ENCODE data around the gene PNPLA5. TPM values are rescaled to one million over a fixed set of nuclear protein-coding genes. Genes with fewer than 3 reads are reported as not detected.
"Not testable (repeated sequence)": the region's sequence is repeated elsewhere in the genome, so short reads cannot be mapped to it uniquely, and the experiment has no call there.

Gene PNPLA5
- total and polyA plus RNA-seq, 4 donors, result not detected

GRCh38 chr22:43904412-43904811, 12.6 kb upstream of the PNPLA5 start:
- not testable (repeated sequence) for H3K9ac ChIP-seq (ENCODE audit: low read depth in 1 of 2, low read length in 2 of 2); H3K9me3 ChIP-seq (ENCODE audit: control insufficient read depth in 4 of 4, low read length in 3 of 4); DNase-seq (ENCODE audit: low spot score); H3K27me3 ChIP-seq (ENCODE audit: control insufficient read depth in 4 of 4, insufficient read depth in 4 of 4, low read length in 3 of 4); H3K4me1 ChIP-seq (ENCODE audit: control insufficient read depth in 4 of 4, insufficient read depth in 4 of 4, low read length in 3 of 4); H3K4me3 ChIP-seq (ENCODE audit: low read depth in 1 of 3, low read length in 3 of 3); H3K36me3 ChIP-seq (ENCODE audit: control insufficient read depth in 4 of 4, insufficient read depth in 3 of 4, low read depth in 1 of 4, low read length in 3 of 4); H3K27ac ChIP-seq (ENCODE audit: low read depth in 1 of 2, low read length in 2 of 2)
- TF ChIP-seq RAD21 (IDR thresholded peaks at IDR 0.05), result peak in 1 of 2 donors; percentile 33
- TF ChIP-seq, protein P1, sequence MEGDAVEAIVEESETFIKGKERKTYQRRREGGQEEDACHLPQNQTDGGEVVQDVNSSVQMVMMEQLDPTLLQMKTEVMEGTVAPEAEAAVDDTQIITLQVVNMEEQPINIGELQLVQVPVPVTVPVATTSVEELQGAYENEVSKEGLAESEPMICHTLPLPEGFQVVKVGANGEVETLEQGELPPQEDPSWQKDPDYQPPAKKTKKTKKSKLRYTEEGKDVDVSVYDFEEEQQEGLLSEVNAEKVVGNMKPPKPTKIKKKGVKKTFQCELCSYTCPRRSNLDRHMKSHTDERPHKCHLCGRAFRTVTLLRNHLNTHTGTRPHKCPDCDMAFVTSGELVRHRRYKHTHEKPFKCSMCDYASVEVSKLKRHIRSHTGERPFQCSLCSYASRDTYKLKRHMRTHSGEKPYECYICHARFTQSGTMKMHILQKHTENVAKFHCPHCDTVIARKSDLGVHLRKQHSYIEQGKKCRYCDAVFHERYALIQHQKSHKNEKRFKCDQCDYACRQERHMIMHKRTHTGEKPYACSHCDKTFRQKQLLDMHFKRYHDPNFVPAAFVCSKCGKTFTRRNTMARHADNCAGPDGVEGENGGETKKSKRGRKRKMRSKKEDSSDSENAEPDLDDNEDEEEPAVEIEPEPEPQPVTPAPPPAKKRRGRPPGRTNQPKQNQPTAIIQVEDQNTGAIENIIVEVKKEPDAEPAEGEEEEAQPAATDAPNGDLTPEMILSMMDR (IDR thresholded peaks at IDR 0.05; ENCODE audit: low read depth, low read length, missing input control), result peak; percentile 17
- 29% methylated on average over 12 of the region's 12 CpGs for WGBS

- H3K4me3 ChIP-seq (ENCODE audit: low read depth in 1 of 3, low read length in 3 of 3); H3K27me3 ChIP-seq (ENCODE audit: control insufficient read depth in 4 of 4, insufficient read depth in 4 of 4, low read length in 3 of 4); H3K27ac ChIP-seq (ENCODE audit: low read depth in 1 of 2, low read length in 2 of 2); H3K36me3 ChIP-seq (ENCODE audit: control insufficient read depth in 4 of 4, insufficient read depth in 3 of 4, low read depth in 1 of 4, low read length in 3 of 4); H3K9ac ChIP-seq (ENCODE audit: low read depth in 1 of 2, low read length in 2 of 2); H3K4me1 ChIP-seq (ENCODE audit: control insufficient read depth in 4 of 4, insufficient read depth in 4 of 4, low read length in 3 of 4); H3K9me3 ChIP-seq (ENCODE audit: control insufficient read depth in 4 of 4, low read length in 3 of 4): not testable (repeated sequence)
- 76% methylated on average over 12 of the region's 12 CpGs for WGBS
- DNase-seq (ENCODE audit: low spot score), result peak; percentile 55
Observed at GRCh38 chr22:43903033-43903432, 11.2 kb upstream of the PNPLA5 start.

DNA sequence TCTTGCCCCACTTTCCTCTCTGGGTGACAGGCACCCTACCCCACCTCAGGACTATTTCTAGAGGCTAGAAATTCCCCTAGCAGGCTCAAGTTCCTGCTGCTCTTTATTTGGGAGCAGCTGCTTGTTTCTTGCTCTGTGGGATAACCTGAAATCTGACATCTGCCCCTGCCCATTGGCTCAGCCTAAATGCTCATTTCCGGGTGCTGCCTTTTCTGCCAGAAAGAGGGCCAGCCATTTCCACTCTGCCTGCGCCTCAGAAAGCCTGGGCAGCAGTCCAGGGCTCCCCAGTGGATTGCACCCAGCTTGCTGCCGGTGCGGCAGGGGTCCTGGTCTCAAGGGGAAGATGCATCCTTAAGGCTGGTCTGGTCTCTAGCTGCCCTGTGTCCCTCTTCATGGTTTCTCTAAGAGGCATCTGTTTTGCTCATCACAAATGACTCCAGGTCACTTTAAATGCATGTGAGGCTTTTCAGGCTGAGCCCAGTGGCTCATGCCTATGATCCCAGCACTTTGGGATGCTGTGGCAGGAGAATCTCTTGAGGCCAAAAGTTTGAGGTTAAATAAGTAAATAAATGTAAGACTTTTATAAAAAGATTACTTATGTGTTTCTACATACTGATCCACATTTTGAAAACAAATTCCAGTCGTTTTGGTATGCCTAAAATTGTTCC, 10.3 kb upstream of the PNPLA5 start:
- no peaks in the 10 kb centered on the region for H3K9me3 ChIP-seq (ENCODE audit: control insufficient read depth in 4 of 4, low read length in 3 of 4)
- no peak for DNase-seq (ENCODE audit: low spot score)
- no peak for TF ChIP-seq JUND (IDR thresholded peaks at IDR 0.05)
- TF ChIP-seq HNF4A (conservative IDR thresholded peaks at IDR 0.05), result no peak
- no peaks in the 10 kb centered on the region for H3K36me3 ChIP-seq (ENCODE audit: control insufficient read depth in 4 of 4, insufficient read depth in 3 of 4, low read depth in 1 of 4, low read length in 3 of 4)
- 66% methylated on average over 5 of the region's 5 CpGs for WGBS
- H3K27me3 ChIP-seq (ENCODE audit: control insufficient read depth in 4 of 4, insufficient read depth in 4 of 4, low read length in 3 of 4), result no peaks in the 10 kb centered on the region
- H3K27ac ChIP-seq (ENCODE audit: low read depth in 1 of 2, low read length in 2 of 2), result no peak overlapping the region
- H3K4me1 ChIP-seq (ENCODE audit: control insufficient read depth in 4 of 4, insufficient read depth in 4 of 4, low read length in 3 of 4), result peaks cover 0 to 17% (median 10%) of the 10 kb centered on the region in 4 donors
- no peak overlapping the region for H3K4me3 ChIP-seq (ENCODE audit: low read depth in 1 of 3, low read length in 3 of 3)
- no peak overlapping the region for H3K9ac ChIP-seq (ENCODE audit: low read depth in 1 of 2, low read length in 2 of 2)

GRCh38 chr22:43900206-43900605, 8.4 kb upstream of the PNPLA5 start:
- H3K36me3 ChIP-seq (ENCODE audit: control insufficient read depth in 4 of 4, insufficient read depth in 3 of 4, low read depth in 1 of 4, low read length in 3 of 4), result no peaks in the 10 kb centered on the region
- no peaks in the 10 kb centered on the region for H3K9me3 ChIP-seq (ENCODE audit: control insufficient read depth in 4 of 4, low read length in 3 of 4)
- no peak overlapping the region for H3K4me3 ChIP-seq (ENCODE audit: low read depth in 1 of 3, low read length in 3 of 3)
- WGBS, result 68% methylated on average over 7 of the region's 7 CpGs
- no peak overlapping the region for H3K27ac ChIP-seq (ENCODE audit: low read depth in 1 of 2, low read length in 2 of 2)
- H3K9ac ChIP-seq (ENCODE audit: low read depth in 1 of 2, low read length in 2 of 2), result no peak overlapping the region
- no peak for TF ChIP-seq HNF4G (IDR thresholded peaks at IDR 0.05)
- TF ChIP-seq, protein P2, sequence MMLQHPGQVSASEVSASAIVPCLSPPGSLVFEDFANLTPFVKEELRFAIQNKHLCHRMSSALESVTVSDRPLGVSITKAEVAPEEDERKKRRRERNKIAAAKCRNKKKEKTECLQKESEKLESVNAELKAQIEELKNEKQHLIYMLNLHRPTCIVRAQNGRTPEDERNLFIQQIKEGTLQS (IDR thresholded peaks at IDR 0.05), result no peak
- TF ChIP-seq, protein P3, sequence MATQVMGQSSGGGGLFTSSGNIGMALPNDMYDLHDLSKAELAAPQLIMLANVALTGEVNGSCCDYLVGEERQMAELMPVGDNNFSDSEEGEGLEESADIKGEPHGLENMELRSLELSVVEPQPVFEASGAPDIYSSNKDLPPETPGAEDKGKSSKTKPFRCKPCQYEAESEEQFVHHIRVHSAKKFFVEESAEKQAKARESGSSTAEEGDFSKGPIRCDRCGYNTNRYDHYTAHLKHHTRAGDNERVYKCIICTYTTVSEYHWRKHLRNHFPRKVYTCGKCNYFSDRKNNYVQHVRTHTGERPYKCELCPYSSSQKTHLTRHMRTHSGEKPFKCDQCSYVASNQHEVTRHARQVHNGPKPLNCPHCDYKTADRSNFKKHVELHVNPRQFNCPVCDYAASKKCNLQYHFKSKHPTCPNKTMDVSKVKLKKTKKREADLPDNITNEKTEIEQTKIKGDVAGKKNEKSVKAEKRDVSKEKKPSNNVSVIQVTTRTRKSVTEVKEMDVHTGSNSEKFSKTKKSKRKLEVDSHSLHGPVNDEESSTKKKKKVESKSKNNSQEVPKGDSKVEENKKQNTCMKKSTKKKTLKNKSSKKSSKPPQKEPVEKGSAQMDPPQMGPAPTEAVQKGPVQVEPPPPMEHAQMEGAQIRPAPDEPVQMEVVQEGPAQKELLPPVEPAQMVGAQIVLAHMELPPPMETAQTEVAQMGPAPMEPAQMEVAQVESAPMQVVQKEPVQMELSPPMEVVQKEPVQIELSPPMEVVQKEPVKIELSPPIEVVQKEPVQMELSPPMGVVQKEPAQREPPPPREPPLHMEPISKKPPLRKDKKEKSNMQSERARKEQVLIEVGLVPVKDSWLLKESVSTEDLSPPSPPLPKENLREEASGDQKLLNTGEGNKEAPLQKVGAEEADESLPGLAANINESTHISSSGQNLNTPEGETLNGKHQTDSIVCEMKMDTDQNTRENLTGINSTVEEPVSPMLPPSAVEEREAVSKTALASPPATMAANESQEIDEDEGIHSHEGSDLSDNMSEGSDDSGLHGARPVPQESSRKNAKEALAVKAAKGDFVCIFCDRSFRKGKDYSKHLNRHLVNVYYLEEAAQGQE (IDR thresholded peaks at IDR 0.05), result no peak
- TF ChIP-seq FOXA1 (IDR thresholded peaks at IDR 0.05), result no peak
- TF ChIP-seq, protein P4, sequence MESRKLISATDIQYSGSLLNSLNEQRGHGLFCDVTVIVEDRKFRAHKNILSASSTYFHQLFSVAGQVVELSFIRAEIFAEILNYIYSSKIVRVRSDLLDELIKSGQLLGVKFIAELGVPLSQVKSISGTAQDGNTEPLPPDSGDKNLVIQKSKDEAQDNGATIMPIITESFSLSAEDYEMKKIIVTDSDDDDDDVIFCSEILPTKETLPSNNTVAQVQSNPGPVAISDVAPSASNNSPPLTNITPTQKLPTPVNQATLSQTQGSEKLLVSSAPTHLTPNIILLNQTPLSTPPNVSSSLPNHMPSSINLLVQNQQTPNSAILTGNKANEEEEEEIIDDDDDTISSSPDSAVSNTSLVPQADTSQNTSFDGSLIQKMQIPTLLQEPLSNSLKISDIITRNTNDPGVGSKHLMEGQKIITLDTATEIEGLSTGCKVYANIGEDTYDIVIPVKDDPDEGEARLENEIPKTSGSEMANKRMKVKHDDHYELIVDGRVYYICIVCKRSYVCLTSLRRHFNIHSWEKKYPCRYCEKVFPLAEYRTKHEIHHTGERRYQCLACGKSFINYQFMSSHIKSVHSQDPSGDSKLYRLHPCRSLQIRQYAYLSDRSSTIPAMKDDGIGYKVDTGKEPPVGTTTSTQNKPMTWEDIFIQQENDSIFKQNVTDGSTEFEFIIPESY (IDR thresholded peaks at IDR 0.05), result no peak
- TF ChIP-seq FOXA2 (IDR thresholded peaks at IDR 0.05), result no peak
- TF ChIP-seq RXRA (IDR thresholded peaks at IDR 0.05), result no peak
- TF ChIP-seq TAF1 (conservative IDR thresholded peaks at IDR 0.05), result no peak
- peaks cover 0 to 17% (median 10%) of the 10 kb centered on the region in 4 donors for H3K4me1 ChIP-seq (ENCODE audit: control insufficient read depth in 4 of 4, insufficient read depth in 4 of 4, low read length in 3 of 4)
- no peaks in the 10 kb centered on the region for H3K27me3 ChIP-seq (ENCODE audit: control insufficient read depth in 4 of 4, insufficient read depth in 4 of 4, low read length in 3 of 4)
- DNase-seq (ENCODE audit: low spot score), result no peak

Measured in liver (tissue), 9 donors.